ENCODE measurements around the gene CHST7. TPM values are rescaled to one million over a fixed set of nuclear protein-coding genes. Genes with fewer than 3 reads are reported as not detected.

The CHST7 gene
- polyA plus RNA-seq, 1 donor from 2014 or later, result 4.9 TPM

DNA sequence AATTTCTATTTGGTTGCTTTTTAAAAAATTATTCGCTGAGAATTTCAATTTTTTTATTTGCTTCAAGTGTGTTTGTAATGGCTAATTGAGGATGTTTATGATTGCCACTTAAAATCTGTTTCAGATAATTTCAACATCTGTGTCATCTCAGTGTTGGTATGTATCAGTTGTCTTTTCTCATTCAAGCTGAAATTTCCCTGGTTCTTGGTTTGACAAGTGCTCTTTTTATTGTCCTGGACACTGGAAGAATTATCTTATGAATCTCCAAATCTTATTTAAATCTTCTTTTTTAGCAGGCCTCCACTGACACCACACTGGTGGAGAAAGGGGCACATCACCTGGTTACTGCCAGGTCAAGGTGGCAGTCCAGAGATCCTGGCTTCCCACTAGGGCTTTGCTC, 21.5 kb downstream of the CHST7 start (continued):
- TF ChIP-seq, protein P1, sequence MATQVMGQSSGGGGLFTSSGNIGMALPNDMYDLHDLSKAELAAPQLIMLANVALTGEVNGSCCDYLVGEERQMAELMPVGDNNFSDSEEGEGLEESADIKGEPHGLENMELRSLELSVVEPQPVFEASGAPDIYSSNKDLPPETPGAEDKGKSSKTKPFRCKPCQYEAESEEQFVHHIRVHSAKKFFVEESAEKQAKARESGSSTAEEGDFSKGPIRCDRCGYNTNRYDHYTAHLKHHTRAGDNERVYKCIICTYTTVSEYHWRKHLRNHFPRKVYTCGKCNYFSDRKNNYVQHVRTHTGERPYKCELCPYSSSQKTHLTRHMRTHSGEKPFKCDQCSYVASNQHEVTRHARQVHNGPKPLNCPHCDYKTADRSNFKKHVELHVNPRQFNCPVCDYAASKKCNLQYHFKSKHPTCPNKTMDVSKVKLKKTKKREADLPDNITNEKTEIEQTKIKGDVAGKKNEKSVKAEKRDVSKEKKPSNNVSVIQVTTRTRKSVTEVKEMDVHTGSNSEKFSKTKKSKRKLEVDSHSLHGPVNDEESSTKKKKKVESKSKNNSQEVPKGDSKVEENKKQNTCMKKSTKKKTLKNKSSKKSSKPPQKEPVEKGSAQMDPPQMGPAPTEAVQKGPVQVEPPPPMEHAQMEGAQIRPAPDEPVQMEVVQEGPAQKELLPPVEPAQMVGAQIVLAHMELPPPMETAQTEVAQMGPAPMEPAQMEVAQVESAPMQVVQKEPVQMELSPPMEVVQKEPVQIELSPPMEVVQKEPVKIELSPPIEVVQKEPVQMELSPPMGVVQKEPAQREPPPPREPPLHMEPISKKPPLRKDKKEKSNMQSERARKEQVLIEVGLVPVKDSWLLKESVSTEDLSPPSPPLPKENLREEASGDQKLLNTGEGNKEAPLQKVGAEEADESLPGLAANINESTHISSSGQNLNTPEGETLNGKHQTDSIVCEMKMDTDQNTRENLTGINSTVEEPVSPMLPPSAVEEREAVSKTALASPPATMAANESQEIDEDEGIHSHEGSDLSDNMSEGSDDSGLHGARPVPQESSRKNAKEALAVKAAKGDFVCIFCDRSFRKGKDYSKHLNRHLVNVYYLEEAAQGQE (IDR thresholded peaks at IDR 0.05; ENCODE audit: borderline replicate concordance), result no peak
- TF ChIP-seq SMC3 (conservative IDR thresholded peaks at IDR 0.05; ENCODE audit: poor library complexity), result no peak
- TF ChIP-seq RAD21 (conservative IDR thresholded peaks at IDR 0.05), result no peak

DNA sequence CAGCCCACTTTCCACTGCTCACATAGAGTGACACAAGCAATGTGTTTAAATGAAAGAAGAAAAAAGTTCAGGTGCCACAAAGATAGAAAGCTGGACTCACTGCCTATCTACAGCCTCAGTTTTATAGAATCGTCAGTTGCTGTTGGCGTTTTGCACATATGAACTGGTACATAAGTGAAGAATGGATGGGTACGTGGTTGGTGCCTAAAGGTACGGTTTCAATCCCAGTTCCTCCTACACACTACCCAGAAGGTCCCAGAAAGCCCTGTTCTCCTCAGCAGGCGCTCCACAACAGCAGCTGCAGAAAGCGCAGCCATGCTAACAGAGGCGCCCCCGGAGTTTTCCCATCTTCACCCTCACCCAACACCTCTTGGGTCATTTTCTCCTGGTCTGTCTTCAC, 23.6 kb downstream of the CHST7 start:
- TF ChIP-seq RAD21 (conservative IDR thresholded peaks at IDR 0.05), result no peak
- no peak for TF ChIP-seq SMC3 (conservative IDR thresholded peaks at IDR 0.05; ENCODE audit: poor library complexity)
- TF ChIP-seq MXI1 (conservative IDR thresholded peaks at IDR 0.05; ENCODE audit: poor library complexity, severe bottlenecking), result no peak
- no peak for TF ChIP-seq EZH2 (IDR thresholded peaks at IDR 0.05; ENCODE audit: borderline replicate concordance, insufficient read depth, low read length, poor library complexity, severe bottlenecking)
- TF ChIP-seq POLR2AphosphoS5 (IDR thresholded peaks at IDR 0.05), result no peak
- no peak for TF ChIP-seq EP300 (conservative IDR thresholded peaks at IDR 0.05; ENCODE audit: poor library complexity, severe bottlenecking)
- TF ChIP-seq, protein P2, sequence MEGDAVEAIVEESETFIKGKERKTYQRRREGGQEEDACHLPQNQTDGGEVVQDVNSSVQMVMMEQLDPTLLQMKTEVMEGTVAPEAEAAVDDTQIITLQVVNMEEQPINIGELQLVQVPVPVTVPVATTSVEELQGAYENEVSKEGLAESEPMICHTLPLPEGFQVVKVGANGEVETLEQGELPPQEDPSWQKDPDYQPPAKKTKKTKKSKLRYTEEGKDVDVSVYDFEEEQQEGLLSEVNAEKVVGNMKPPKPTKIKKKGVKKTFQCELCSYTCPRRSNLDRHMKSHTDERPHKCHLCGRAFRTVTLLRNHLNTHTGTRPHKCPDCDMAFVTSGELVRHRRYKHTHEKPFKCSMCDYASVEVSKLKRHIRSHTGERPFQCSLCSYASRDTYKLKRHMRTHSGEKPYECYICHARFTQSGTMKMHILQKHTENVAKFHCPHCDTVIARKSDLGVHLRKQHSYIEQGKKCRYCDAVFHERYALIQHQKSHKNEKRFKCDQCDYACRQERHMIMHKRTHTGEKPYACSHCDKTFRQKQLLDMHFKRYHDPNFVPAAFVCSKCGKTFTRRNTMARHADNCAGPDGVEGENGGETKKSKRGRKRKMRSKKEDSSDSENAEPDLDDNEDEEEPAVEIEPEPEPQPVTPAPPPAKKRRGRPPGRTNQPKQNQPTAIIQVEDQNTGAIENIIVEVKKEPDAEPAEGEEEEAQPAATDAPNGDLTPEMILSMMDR (IDR thresholded peaks at IDR 0.05; ENCODE audit: poor library complexity, severe bottlenecking), result no peak
- TF ChIP-seq, protein P1 (IDR thresholded peaks at IDR 0.05; ENCODE audit: borderline replicate concordance), result no peak
- no peak for TF ChIP-seq TAF1 (IDR thresholded peaks at IDR 0.05; ENCODE audit: low read depth)
- Histone ChIP-seq H3K9me2 (ENCODE audit: insufficient read depth, low read length) (no peaks in the 10 kb centered on the region), H3K27ac (ENCODE audit: low read length) (no peak overlapping the region)

More for the DNA sequence above, 23.6 kb downstream of the CHST7 start:
- no peak overlapping the region for H3K9ac ChIP-seq (ENCODE audit: low read length)
- H3K9me3 ChIP-seq (ENCODE audit: low read length), result no peaks in the 10 kb centered on the region
- H3K36me3 ChIP-seq (ENCODE audit: insufficient read depth, low read length), result no peaks in the 10 kb centered on the region
- no peaks in the 10 kb centered on the region for H3K79me2 ChIP-seq (replicated peaks; ENCODE audit: insufficient read depth, low read length)
- H2AFZ ChIP-seq (ENCODE audit: low read depth, low read length), result no peak overlapping the region
- H4K20me1 ChIP-seq (ENCODE audit: insufficient read depth), result no peaks in the 10 kb centered on the region
- H3K4me2 ChIP-seq (ENCODE audit: low read length), result no peak overlapping the region
- H3K27me3 ChIP-seq (ENCODE audit: insufficient read depth, low read depth, low read length), result no peaks in the 10 kb centered on the region
- no peak overlapping the region for H3K4me3 ChIP-seq (ENCODE audit: low read length)
- H3F3A ChIP-seq (ENCODE audit: insufficient read depth, low read length, poor library complexity, severe bottlenecking), result no peaks in the 10 kb centered on the region

All from neural cell (in vitro differentiated cells).